ENCODE results near the gene WNT6.

The WNT6 gene

DNA sequence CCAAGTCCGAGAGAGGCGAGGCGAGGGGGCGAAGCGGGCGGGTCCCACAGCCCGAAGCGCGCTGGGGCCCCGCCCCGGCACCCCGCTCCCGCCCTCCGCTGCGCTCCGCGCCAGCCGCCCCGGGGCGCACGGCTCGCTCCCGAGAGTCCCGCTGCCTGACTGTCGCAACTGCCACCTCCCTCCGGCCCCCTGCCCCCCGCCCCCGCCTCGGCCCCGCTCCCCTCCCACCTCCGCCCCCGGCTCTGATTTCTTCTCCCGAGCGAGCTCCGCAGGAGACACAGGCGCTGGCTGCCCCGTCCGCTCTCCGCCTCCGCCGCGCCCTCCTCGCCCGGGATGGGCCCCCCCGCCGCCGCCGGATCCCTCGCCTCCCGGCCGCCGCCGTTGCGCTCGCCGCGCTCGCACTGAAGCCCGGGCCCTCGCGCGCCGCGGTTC lies at the start of gene WNT6:
Gene WNT6 (plus strand): TSS at position 250 of the 432 bp plus-strand sequence. CDS start 233 bp downstream, outside the sequence.
- DNase-seq (ENCODE audit: low spot score): no peak

DNA sequence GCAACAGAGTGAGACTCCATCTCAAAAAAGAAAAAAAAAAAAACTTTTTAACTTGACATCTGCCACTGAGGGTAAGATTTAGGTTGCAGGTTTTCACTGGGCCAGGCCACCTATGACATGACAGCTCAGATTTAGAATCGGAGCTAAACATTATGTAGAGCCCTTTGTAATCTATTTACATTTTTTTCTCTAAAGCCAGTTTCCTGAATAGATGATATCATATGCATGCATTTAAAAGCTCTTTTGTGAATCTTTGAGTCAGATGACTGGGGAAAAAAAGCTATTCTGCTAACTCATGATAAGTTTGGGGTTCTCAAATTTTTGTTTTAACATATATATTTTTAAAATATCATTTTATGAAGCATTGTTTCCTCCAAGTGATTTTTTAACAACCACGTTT lies 49.3 kb upstream of the WNT6 start:
- no peak for DNase-seq (ENCODE audit: low spot score)

DNA sequence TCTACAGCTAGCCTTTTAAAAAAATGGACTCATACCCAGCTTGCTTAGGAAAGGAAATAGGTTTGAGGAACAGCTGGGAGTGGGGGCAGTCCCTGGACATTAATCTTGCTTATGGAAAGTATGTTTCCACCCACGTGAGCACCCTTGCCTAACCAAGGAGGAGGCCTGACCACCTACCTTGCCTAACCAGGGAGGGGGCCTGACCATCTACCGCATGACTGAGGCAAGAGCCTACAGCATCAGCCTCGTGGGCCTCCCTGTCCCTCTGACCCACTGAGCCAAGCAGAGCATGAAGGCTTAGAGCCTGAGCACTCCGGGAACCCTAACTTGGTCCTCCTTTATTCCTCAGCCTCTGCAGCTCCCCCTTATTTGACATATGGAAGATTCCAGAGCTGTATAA lies 48.2 kb upstream of the WNT6 start:
- no peak for DNase-seq (ENCODE audit: low spot score)

DNA sequence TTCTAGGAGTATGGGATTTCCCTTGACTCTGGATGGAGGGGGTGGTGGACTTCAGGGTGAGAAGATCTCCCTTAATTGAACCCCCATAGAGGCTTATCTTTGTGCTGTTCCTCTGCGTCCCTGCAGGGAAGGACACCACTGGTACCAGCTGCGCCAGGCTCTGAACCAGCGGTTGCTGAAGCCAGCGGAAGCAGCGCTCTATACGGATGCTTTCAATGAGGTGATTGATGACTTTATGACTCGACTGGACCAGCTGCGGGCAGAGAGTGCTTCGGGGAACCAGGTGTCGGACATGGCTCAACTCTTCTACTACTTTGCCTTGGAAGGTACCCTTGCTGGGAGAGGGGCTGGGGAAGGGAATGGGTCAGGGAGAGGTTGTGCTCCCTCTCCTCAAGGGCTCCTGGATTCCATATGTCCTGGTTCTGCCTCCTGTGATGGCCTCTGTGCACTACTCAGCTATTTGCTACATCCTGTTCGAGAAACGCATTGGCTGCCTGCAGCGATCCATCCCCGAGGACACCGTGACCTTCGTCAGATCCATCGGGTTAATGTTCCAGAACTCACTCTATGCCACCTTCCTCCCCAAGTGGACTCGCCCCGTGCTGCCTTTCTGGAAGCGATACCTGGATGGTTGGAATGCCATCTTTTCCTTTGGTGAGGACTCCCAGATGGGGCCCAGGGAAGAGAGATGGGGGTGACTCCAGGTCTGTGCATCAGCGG lies 47.3 kb upstream of the WNT6 start:
- DNase-seq (ENCODE audit: low spot score): no peak

DNA sequence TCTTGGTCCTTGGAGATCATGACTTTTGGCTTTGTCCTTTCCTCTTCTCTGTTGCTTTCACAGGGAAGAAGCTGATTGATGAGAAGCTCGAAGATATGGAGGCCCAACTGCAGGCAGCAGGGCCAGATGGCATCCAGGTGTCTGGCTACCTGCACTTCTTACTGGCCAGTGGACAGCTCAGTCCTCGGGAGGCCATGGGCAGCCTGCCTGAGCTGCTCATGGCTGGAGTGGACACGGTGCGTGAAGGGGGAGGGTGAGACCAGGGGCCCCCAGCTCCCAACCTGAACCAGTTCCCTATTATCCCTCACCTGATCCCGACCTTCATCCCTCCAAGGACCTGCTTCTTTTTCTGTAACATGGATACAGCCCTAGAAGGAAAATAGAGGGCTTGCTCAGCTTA lies 46.7 kb upstream of the WNT6 start:
- DNase-seq (ENCODE audit: low spot score): no peak

DNA sequence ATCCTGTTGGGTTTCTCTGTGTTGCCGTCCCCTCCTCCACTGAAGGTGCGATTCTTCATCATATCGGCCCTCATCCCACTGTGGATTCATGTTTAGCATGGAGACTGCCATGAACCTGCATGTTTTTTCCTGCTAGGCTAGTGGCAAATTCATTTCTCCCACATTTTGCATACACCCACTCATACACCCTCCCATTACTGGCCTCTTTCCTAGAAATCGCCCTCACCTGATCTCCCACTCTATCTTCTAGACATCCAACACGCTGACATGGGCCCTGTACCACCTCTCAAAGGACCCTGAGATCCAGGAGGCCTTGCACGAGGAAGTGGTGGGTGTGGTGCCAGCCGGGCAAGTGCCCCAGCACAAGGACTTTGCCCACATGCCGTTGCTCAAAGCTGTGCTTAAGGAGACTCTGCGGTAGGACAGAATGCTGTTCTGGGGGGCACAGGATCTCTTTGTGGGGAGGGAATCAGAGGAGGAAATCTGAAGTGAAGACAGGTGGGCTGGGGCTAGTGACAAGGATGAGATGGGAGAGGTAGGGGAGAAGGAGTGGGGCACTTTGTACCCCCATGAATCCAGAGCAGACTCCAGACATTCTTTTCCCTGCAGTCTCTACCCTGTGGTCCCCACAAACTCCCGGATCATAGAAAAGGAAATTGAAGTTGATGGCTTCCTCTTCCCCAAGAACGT lies 45.7 kb upstream of the WNT6 start:
- no peak for DNase-seq (ENCODE audit: low spot score)

DNA sequence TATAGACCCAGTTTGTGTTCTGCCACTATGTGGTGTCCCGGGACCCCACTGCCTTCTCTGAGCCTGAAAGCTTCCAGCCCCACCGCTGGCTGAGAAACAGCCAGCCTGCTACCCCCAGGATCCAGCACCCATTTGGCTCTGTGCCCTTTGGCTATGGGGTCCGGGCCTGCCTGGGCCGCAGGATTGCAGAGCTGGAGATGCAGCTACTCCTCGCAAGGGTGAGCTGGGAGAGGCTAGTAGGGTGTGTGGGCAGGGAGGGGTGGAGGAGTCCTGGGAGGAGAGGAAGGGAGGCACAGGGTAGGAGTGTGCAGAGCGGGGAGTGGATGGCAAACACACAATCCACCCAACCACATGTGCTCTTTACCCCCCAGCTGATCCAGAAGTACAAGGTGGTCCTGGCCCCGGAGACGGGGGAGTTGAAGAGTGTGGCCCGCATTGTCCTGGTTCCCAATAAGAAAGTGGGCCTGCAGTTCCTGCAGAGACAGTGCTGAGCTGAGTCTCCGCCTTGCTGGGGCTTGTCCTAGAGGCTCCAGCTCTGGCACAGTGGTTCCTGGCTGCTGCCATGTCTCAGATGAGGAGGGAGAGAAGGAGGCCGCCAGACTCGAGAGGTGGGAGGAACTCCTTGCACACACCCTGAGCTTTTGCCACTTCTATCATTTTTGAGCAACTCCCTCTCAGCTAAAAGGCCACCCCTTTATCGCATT lies 44.9 kb upstream of the WNT6 start:
- DNase-seq (ENCODE audit: low spot score): no peak

DNA sequence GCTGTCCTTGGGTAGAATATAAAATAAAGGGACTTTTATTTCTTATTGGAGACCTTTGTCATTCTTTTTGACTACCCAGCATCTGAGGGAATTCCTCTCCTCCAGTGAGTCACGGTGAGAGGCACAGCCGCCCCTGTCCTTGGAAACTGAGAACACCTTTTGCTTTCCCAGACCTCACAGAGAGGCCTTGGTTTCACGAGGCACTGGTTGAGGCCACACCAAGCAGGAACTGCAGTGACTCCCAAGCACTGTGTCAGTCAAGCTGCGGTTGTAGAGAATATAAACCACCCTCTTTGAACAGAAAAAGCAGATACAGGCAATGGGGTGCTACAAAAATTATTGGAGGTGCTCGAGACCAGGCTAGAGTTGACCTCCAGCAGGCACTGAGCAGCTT lies 44.4 kb upstream of the WNT6 start:
- DNase-seq (ENCODE audit: low spot score): no peak

- no peak for DNase-seq (ENCODE audit: low spot score)
Measured at GRCh38 chr2:218815649-218816048, 44.0 kb upstream of the WNT6 start.

- DNase-seq (ENCODE audit: low spot score): no peak
Measured at GRCh38 chr2:218816561-218817011, 43.0 kb upstream of the WNT6 start.

DNA sequence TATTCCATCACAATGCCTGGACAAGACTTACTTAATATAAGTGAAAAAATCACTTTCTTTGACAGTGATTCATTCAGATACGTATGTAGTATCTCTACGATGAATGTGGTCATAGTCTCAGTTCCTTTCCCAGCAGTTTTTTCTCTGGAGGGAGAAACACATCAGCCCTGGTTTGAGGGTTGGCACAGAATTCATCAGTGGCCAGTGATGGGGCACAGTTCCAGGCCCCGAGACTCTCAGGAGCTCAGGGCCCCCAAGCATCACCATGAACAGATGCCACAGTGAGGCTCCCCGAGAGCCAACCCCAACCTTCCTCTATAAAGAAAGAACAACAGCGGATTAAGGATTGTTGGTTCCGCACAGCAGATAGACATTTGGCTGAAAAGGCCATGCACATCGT lies 40.5 kb upstream of the WNT6 start:
- DNase-seq (ENCODE audit: low spot score): no peak

GRCh38 chr2:218820746-218821369 lies 38.7 kb upstream of the WNT6 start:
- DNase-seq (ENCODE audit: low spot score): no peak

GRCh38 chr2:218821605-218822211 lies 37.9 kb upstream of the WNT6 start:
- DNase-seq (ENCODE audit: low spot score): no peak

- DNase-seq (ENCODE audit: low spot score): no peak
Measured at GRCh38 chr2:218822622-218823021, 37.0 kb upstream of the WNT6 start.

- no peak for DNase-seq (ENCODE audit: low spot score)
Measured at GRCh38 chr2:218823196-218823855, 36.3 kb upstream of the WNT6 start.

- no peak for DNase-seq (ENCODE audit: low spot score)
Measured at GRCh38 chr2:218824004-218824403, 35.6 kb upstream of the WNT6 start.

GRCh38 chr2:218826791-218827190 lies 32.8 kb upstream of the WNT6 start:
- no peak for DNase-seq (ENCODE audit: low spot score)

GRCh38 chr2:218827701-218828476 lies 31.7 kb upstream of the WNT6 start:
- no peak for DNase-seq (ENCODE audit: low spot score)

DNA sequence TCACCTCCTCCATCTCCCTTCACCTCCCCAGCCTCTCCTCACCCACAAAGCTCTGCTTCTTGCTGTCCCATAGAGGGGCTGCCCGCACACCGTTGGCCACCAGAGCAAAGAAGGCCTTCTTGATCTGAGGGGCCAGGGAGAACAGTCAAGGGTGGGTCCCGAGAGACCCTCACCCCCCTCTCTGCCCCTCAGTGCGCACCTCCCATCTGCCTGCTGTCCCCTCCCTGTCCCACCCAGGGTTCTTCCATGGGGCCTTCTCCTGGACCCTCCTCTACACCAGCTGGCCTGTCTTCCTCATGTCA lies 31.2 kb upstream of the WNT6 start:
- DNase-seq (ENCODE audit: low spot score): no peak

DNA sequence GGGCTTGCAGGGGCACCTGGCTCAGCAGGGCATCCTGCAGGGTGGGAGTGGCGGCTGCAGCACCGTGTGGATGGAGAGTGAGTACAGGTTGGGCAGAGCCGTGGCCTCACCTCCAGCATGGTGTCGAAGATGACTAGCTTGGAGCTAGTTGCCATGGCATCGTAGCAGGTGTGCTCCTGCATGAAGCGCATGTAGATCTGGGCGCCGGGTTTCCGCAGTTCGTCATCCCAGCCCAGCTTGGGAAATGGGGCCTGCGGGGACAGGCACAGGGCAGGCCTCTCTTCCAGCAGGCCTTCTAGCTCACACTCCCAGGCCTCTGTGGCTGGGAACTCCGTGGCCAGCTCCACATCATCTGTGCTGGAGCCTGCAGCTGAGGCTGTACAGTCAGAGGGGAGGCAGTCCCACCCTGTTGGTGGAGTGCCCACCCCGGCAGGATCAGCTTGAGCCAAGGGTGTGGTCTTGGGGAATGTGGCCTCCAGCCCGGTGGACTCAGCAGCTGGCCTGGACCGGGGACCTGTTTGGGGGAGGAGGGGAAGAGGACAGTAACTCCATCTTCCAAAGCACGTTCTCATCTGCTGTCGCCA lies 29.6 kb upstream of the WNT6 start:
- DNase-seq (ENCODE audit: low spot score): no peak
